ENCODE data around the gene ADARB1.

- TF ChIP-seq CTCF (IDR thresholded peaks at IDR 0.05), result no peak
- no peak for TF ChIP-seq POLR2A (IDR thresholded peaks at IDR 0.05)
These were observed 20.0 kb downstream of the ADARB1 start for GRCh38 chr21:45094412-45094811.

Measured in tibial nerve (tissue), 3 donors.